Fibroblast of pulmonary artery (primary cell): Measurements from ENCODE around the gene PAQR5.
"Not testable (repeated sequence)": the region's sequence is repeated elsewhere in the genome, so short reads cannot be mapped to it uniquely, and the experiment has no call there.

Experiments used
- DNase-seq: peaks from one replicate; pipeline ENCODE4 v3.0.0-alpha.2; 2010; ENCODE audit warnings: low read depth
- H3K4me3 ChIP-seq: replicated peaks from 2 replicates; pipeline ENCODE4 v1.5.1; 2011; ENCODE audit warnings: low read depth, mild to moderate bottlenecking, control low read depth, low read length, moderate library complexity
- TF ChIP-seq, protein P1 (sequence below): IDR thresholded peaks from 2 replicates; pipeline ENCODE4 v1.5.1; 2011; ENCODE audit warnings: mild to moderate bottlenecking, control low read depth, low read length, inconsistent platforms; ENCODE audit errors: missing control alignments

PAQR5 gene

DNA sequence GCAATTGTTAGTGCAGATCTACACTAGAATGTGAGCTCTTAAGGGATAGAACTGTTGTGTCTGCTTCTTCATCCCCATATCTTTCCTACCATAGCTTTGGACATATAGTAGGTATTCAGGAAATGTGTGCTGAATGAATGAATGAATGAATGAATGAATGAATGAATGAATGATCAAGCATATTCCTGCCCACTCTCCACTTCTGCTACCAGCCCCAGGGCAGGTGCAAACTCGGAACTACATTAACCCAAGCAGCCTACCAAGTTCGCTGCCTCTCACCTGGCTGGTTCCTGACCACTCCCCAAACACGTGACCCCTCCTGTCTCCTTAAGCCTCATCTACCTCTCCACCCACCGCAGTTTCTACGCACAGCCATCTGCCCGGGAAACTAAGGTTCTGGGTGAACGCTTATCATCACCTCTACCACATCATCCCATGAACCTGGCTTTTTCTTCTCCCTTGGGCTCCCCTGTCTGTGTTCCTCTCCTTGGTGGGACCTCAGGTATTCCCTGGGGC is 26.8 kb downstream of the PAQR5 start:
- DNase-seq = no peak
- no peak overlapping the region for H3K4me3 ChIP-seq
- TF ChIP-seq, protein P1, sequence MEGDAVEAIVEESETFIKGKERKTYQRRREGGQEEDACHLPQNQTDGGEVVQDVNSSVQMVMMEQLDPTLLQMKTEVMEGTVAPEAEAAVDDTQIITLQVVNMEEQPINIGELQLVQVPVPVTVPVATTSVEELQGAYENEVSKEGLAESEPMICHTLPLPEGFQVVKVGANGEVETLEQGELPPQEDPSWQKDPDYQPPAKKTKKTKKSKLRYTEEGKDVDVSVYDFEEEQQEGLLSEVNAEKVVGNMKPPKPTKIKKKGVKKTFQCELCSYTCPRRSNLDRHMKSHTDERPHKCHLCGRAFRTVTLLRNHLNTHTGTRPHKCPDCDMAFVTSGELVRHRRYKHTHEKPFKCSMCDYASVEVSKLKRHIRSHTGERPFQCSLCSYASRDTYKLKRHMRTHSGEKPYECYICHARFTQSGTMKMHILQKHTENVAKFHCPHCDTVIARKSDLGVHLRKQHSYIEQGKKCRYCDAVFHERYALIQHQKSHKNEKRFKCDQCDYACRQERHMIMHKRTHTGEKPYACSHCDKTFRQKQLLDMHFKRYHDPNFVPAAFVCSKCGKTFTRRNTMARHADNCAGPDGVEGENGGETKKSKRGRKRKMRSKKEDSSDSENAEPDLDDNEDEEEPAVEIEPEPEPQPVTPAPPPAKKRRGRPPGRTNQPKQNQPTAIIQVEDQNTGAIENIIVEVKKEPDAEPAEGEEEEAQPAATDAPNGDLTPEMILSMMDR = no peak

- TF ChIP-seq, protein P1 = no peak
- H3K4me3 ChIP-seq = no peak overlapping the region
- no peak for DNase-seq
Observed at GRCh38 chr15:69328080-69328479, 29.4 kb downstream of the PAQR5 start.

- no peak for DNase-seq
- TF ChIP-seq, protein P1 = no peak
Observed at GRCh38 chr15:69328739-69329138, 30.0 kb downstream of the PAQR5 start.

DNA sequence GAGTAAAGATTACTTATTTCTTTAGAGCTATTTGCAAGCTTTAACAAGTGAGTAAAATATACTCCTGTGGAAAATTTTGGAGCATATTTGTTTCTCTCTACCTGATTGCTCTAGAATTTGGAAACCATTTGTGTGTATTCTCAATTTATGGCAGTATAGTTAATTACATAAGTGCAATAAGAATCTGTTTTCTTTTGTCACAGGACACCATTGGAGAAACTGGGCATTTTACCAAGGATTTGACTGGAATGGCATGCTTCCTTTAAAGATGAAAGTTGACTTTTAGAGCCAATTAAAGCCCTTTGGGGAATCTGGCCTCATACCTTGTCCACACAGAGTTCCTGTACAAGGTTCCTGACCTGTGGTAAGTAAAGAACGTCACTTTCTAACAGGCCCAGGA is 38.4 kb downstream of the PAQR5 start:
- TF ChIP-seq, protein P1 = no peak
- peak; percentile 33 for DNase-seq
- H3K4me3 ChIP-seq = no peak overlapping the region

More at GRCh38 chr15:69328739-69329138, 30.0 kb downstream of the PAQR5 start:
- H3K4me3 ChIP-seq = no peak overlapping the region

DNA sequence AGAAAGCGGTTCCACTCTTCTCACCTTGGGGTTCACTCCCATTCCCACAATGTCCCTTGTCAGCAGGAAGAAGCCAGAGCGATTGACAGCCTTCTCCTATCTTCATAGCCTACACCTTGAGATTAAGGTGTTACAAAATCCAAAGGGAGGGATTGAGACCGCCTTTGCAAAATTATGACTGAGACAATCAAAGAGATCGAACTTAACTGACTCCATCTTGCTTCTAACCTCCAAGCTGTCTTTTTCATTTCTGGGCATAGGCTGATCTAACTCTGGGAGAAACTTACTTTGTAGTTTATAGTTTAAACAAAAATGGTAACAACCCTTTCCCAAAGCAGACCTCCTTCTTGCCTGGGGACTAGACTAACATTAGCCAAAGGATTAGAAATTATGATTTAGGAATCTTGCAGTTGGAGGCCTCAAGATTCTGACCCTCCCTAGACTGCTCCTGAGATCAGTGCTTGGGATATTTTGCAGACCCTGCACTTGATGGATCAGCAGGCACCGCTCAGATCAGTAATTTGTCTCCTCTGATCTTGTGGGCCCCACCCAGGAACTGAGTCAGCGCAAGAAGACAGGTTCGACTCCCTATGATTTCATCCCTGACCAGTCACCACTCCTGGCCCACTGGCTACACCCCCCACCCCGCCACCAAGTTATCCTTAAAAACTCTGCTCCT is 40.0 kb downstream of the PAQR5 start:
- DNase-seq = no peak
- H3K4me3 ChIP-seq = no peak overlapping the region
- TF ChIP-seq, protein P1 = no peak

- not testable (repeated sequence) for H3K4me3 ChIP-seq, DNase-seq
Observed at GRCh38 chr15:69339214-69339543, 40.5 kb downstream of the PAQR5 start.

- no peak for DNase-seq
- TF ChIP-seq, protein P1 = no peak
- H3K4me3 ChIP-seq = no peak overlapping the region
Observed at GRCh38 chr15:69340243-69340900, 41.7 kb downstream of the PAQR5 start.
